Hepatocyte (in vitro differentiated cells): ENCODE data around the gene PUS7. TPM values are rescaled to one million over a fixed set of nuclear protein-coding genes. Genes with fewer than 3 reads are reported as not detected.
"Not testable (repeated sequence)": the region's sequence is repeated elsewhere in the genome, so short reads cannot be mapped to it uniquely, and the experiment has no call there.

Experiments used
- DNase-seq: peaks from one replicate; pipeline ENCODE4 v3.0.0-alpha.2; 2016; ENCODE audit warnings: low spot score
- H2AFZ ChIP-seq: fragments of 200-600 bp; sonication (generic); 2 replicates; pipeline ENCODE4 v1.6.0; 2016; ENCODE audit warnings: antibody characterized with exemption, mild to moderate bottlenecking
- H3K27ac ChIP-seq: fragments of 200-600 bp; sonication (generic); 2 replicates; pipeline ENCODE4 v1.5.1; 2016; ENCODE audit warnings: mild to moderate bottlenecking
- H3K27me3 ChIP-seq: fragments of 200-600 bp; sonication (generic); 2 replicates; pipeline ENCODE4 v1.6.1; 2016
- H3K36me3 ChIP-seq: fragments of 200-600 bp; sonication (generic); replicated peaks from 2 replicates; pipeline ENCODE4 v1.5.1; 2016; ENCODE audit warnings: low read depth; ENCODE audit not compliant: insufficient read depth
- H3K4me1 ChIP-seq: fragments of 200-600 bp; sonication (generic); 2 replicates; pipeline ENCODE4 v1.5.1; 2016; ENCODE audit warnings: mild to moderate bottlenecking, moderate library complexity; ENCODE audit not compliant: insufficient read depth
- H3K4me2 ChIP-seq: fragments of 200-600 bp; sonication (generic); 2 replicates; pipeline ENCODE4 v1.6.0; 2016
- H3K4me3 ChIP-seq: fragments of 200-600 bp; sonication (generic); 2 replicates; pipeline ENCODE4 v1.5.1; 2016; ENCODE audit warnings: mild to moderate bottlenecking
- H3K79me2 ChIP-seq: fragments of 200-600 bp; sonication (generic); 2 replicates; pipeline ENCODE4 v1.6.0; 2017; ENCODE audit warnings: mild to moderate bottlenecking
- H3K9me2 ChIP-seq: fragments of 200-600 bp; sonication (generic); replicated peaks from 2 replicates; pipeline ENCODE4 v1.6.0; 2017; ENCODE audit warnings: mild to moderate bottlenecking; ENCODE audit not compliant: insufficient read depth
- H3K9me3 ChIP-seq: fragments of 200-600 bp; sonication (generic); 2 replicates; pipeline ENCODE4 v1.5.1; 2016; ENCODE audit warnings: low read depth, mild to moderate bottlenecking
- H4K20me1 ChIP-seq: fragments of 200-600 bp; sonication (generic); 2 replicates; pipeline ENCODE4 v1.6.0; 2016; ENCODE audit warnings: mild to moderate bottlenecking; ENCODE audit not compliant: insufficient read depth, poor library complexity, severe bottlenecking
- CTCF ChIP-seq: fragments of 200-600 bp; sonication (generic); IDR thresholded peaks from 2 replicates; pipeline ENCODE4 v1.5.1; 2016; ENCODE audit warnings: antibody characterized with exemption, mild to moderate bottlenecking; ENCODE audit not compliant: poor library complexity
- EZH2 ChIP-seq: fragments of 200-600 bp; sonication (generic); IDR thresholded peaks from 2 replicates; pipeline ENCODE4 v1.6.1; 2016; ENCODE audit warnings: antibody characterized with exemption, mild to moderate bottlenecking, borderline replicate concordance
- EZH2phosphoT487 ChIP-seq: fragments of 200-600 bp; sonication (generic); IDR thresholded peaks from one replicate; pipeline ENCODE4 v1.6.1; 2018; ENCODE audit warnings: antibody characterized with exemption, mild to moderate bottlenecking, low read depth, moderate library complexity; ENCODE audit not compliant: unreplicated experiment, severe bottlenecking
- WGBS: methylation state at CpG from one replicate; pipeline ENCODE4 v1.1.6; 2016; ENCODE audit warnings: low lambda C conversion rate; ENCODE audit errors: missing lambda C conversion rate; 5-methylcytosine and 5-hydroxymethylcytosine counted together
- polyA plus RNA-seq: library from polyadenylated mRNA; unstranded; fragments of >200 nt; fragmentation: Nextera tagmentation; extraction: Ambion mirVana; gene quantifications from 2 replicates; pipeline ENCODE4 v1.2.1, GENCODE V29; 2016
- total RNA-seq: library from RNA; depleted of rRNA; stranded (reverse); fragments of >200 nt; gene quantifications from 2 replicates; pipeline ENCODE4 v1.2.3, GENCODE V29; 2014

Gene PUS7
- total and polyA plus RNA-seq, 2 experiments from 2014 or later: 4.3 to 12.6 TPM

- Histone ChIP-seq H3K79me2 (no peaks in the 10 kb centered on the region), H3K4me1 (no peaks in the 10 kb centered on the region), H3K27me3 (no peaks in the 10 kb centered on the region), H3K27ac (no peak overlapping the region), H3K36me3 (no peaks in the 10 kb centered on the region), H4K20me1 (no peaks in the 10 kb centered on the region), H2AFZ (no peak overlapping the region), H3K9me2 (no peaks in the 10 kb centered on the region), H3K9me3 (no peaks in the 10 kb centered on the region), H3K4me3 (no peak overlapping the region), H3K4me2 (no peak overlapping the region)
- 94% methylated on average over 4 of the region's 4 CpGs for WGBS
- TF ChIP-seq CTCF (no peak), EZH2phosphoT487 (no peak), EZH2 (no peak)
- DNase-seq: no peak
These were observed 77.6 kb downstream of the PUS7 start for GRCh38 chr7:105444342-105444987.

- not testable (repeated sequence) for H4K20me1 ChIP-seq, H3K36me3 ChIP-seq, H3K27me3 ChIP-seq, DNase-seq, H3K4me3 ChIP-seq, H3K4me1 ChIP-seq, H3K9me3 ChIP-seq, H3K4me2 ChIP-seq, H2AFZ ChIP-seq, H3K79me2 ChIP-seq, H3K27ac ChIP-seq, H3K9me2 ChIP-seq
- 96% methylated on average over 9 of the region's 9 CpGs for WGBS
These were observed 79.9 kb downstream of the PUS7 start for GRCh38 chr7:105442214-105442613.

- Histone ChIP-seq H4K20me1 (no peaks in the 10 kb centered on the region), H3K4me1 (no peaks in the 10 kb centered on the region), H3K9me3 (no peaks in the 10 kb centered on the region), H3K79me2 (no peaks in the 10 kb centered on the region), H3K9me2 (no peaks in the 10 kb centered on the region), H2AFZ (no peak overlapping the region), H3K27ac (no peak overlapping the region), H3K4me3 (no peak overlapping the region), H3K27me3 (no peaks in the 10 kb centered on the region), H3K36me3 (no peaks in the 10 kb centered on the region), H3K4me2 (no peak overlapping the region)
- no peak for DNase-seq
- 80% methylated on average over 9 of the region's 9 CpGs for WGBS
- TF ChIP-seq EZH2phosphoT487: no peak
- TF ChIP-seq EZH2: no peak
- no peak for TF ChIP-seq CTCF
These were observed 82.7 kb downstream of the PUS7 start for GRCh38 chr7:105439174-105439893.

GRCh38 chr7:105438847-105439173, 83.3 kb downstream of the PUS7 start:
- Histone ChIP-seq H3K27me3 (no peaks in the 10 kb centered on the region), H3K36me3 (no peaks in the 10 kb centered on the region), H3K4me3 (no peak overlapping the region), H3K4me2 (no peak overlapping the region), H3K79me2 (no peaks in the 10 kb centered on the region), H3K27ac (no peak overlapping the region), H3K9me2 (no peaks in the 10 kb centered on the region), H4K20me1 (no peaks in the 10 kb centered on the region), H3K9me3 (no peaks in the 10 kb centered on the region), H2AFZ (no peak overlapping the region), H3K4me1 (no peaks in the 10 kb centered on the region)
- 77% methylated on average over 5 of the region's 5 CpGs for WGBS
- TF ChIP-seq CTCF (no peak), EZH2phosphoT487 (no peak), EZH2 (no peak)
- no peak for DNase-seq
